Esophagus (tissue), 2 donors: ENCODE measurements around the gene BPTF. TPM values are rescaled to one million over a fixed set of nuclear protein-coding genes. Genes with fewer than 3 reads are reported as not detected.
"Not testable (repeated sequence)": the region's sequence is repeated elsewhere in the genome, so short reads cannot be mapped to it uniquely, and the experiment has no call there.

Experiments
- H3K27ac ChIP-seq, 2 donors: one replicate each; pipeline ENCODE4 v1.5.1; 2013; ENCODE audit warnings: low read depth in 2 of 2, mild to moderate bottlenecking in 2 of 2, inconsistent platforms in 1 of 2, low read length in 1 of 2, moderate library complexity in 1 of 2
- H3K27me3 ChIP-seq, 2 donors: one replicate each; pipeline ENCODE4 v1.6.1; 2013; ENCODE audit warnings: low read length in 2 of 2, control low read depth in 1 of 2, mild to moderate bottlenecking in 1 of 2; ENCODE audit not compliant: insufficient read depth in 2 of 2, control insufficient read depth in 1 of 2
- H3K36me3 ChIP-seq, 2 donors: one replicate each; pipeline ENCODE4 v1.6.1; 2013; ENCODE audit warnings: low read length in 1 of 2; ENCODE audit not compliant: control insufficient read depth in 2 of 2, insufficient read depth in 2 of 2
- H3K4me1 ChIP-seq, 2 donors: one replicate each; pipeline ENCODE4 v1.6.1; 2013; ENCODE audit warnings: low read length in 1 of 2; ENCODE audit not compliant: control insufficient read depth in 2 of 2, insufficient read depth in 2 of 2
- H3K4me3 ChIP-seq, 2 donors: one replicate each; pipeline ENCODE4 v1.5.1; 2013; ENCODE audit warnings: low read length in 2 of 2, mild to moderate bottlenecking in 2 of 2, low read depth in 1 of 2, moderate library complexity in 1 of 2
- H3K9me3 ChIP-seq, 2 donors: one replicate each; pipeline ENCODE4 v1.6.1; 2013; ENCODE audit warnings: mild to moderate bottlenecking in 2 of 2, low read depth in 1 of 2, low read length in 1 of 2, moderate library complexity in 1 of 2; ENCODE audit not compliant: control insufficient read depth in 2 of 2, insufficient read depth in 1 of 2
- WGBS, 2 donors: extraction: QIAGEN DNeasy Blood & Tissue Kit; methylation state at CpG; one replicate each; pipeline ENCODE4 v1.1.7; 2013; 5-methylcytosine and 5-hydroxymethylcytosine counted together
- polyA plus RNA-seq, 2 donors: library from polyadenylated mRNA; stranded (reverse); fragments of 200-250 nt; gene quantifications; one replicate each; pipeline ENCODE4 v1.2.3, GENCODE V29; 2013
- donor health status: healthy with polysubstance abuse.
- donor health status: Bipolar disorder and iron deficiency.

Gene BPTF
- polyA plus RNA-seq, 2 donors: 14.5 to 17.8 TPM

DNA sequence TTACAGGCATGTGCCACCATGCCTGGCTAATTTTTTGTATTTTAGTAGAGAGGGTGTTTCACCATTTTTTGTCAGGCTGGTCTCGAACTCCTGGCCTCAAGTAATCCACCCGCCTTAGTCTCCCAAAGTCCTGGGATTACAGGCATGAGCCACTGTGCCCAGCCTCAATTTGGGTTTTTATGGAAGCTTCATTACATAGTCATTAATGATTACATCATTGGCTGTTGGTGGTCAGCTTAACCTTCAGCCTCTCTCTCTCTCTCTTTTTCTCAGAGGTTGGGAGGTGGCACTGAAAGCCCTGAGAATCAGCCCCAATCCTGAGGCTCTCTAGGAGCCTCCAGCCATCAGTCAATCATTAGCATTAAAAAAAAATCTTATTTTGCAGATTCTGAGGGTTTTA is 125.6 kb downstream of the BPTF start:
- Histone ChIP-seq H3K27ac (no peak overlapping the region), H3K4me3 (no peak overlapping the region), H3K36me3 (peaks cover 10 to 12% of the 10 kb centered on the region in 2 donors), H3K4me1 (no peaks in the 10 kb centered on the region), H3K27me3 (no peaks in the 10 kb centered on the region), H3K9me3 (no peaks in the 10 kb centered on the region)
- 87 to 96% methylated on average over 2 of the region's 2 CpGs for WGBS, 2 donors

DNA sequence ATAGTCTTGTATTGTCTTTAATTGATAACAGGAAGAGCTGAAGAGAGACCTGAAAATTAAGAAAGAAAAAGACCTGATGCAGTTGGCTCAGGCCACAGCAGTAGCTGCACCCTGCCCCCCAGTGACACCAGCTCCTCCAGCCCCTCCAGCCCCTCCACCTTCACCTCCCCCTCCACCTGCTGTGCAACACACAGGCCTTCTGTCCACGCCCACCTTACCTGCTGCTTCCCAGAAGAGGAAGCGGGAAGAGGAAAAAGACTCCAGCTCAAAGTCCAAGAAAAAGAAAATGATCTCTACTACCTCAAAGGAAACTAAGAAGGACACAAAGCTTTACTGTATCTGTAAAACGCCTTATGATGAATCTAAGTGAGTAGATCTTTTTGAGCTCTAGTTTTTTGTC is 134.2 kb downstream of the BPTF start:
- 91 to 93% methylated on average over 3 of the region's 3 CpGs for WGBS, 2 donors
- peaks cover 0 to 16% of the 10 kb centered on the region in 2 donors for H3K36me3 ChIP-seq
- no peak overlapping the region for H3K4me3 ChIP-seq
- H3K9me3 ChIP-seq: no peaks in the 10 kb centered on the region
- no peaks in the 10 kb centered on the region for H3K27me3 ChIP-seq
- H3K27ac ChIP-seq: no peak overlapping the region
- H3K4me1 ChIP-seq: no peaks in the 10 kb centered on the region

DNA sequence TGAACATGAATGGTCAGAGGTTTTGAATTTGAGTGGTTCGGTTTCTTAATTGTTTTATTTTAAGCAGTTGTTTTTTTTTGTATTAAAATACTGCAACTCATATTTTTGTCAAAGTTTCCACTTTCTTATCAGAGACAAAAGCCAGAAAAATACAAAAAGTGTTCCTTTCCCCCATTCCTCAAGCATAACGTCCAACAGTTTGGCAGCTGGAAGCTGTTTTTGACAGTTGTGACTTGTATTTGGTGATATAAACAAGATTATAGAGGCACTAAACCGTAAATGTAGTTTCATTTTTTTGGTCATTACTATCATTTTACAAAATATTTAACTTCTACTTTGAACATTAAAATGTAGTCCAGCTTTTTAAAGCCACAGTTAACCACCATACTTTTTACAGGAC is 135.0 kb downstream of the BPTF start:
- H3K27ac ChIP-seq, H3K4me1 ChIP-seq, H3K9me3 ChIP-seq, H3K4me3 ChIP-seq, H3K27me3 ChIP-seq: not testable (repeated sequence)
- peaks cover 0 to 16% of the 10 kb centered on the region in 2 donors for H3K36me3 ChIP-seq
- WGBS, 2 donors: 62 to 70% methylated on average over 3 of the region's 3 CpGs

- H3K9me3 ChIP-seq, H3K4me3 ChIP-seq, H3K4me1 ChIP-seq, H3K27me3 ChIP-seq, H3K27ac ChIP-seq: not testable (repeated sequence)
- peaks cover 0 to 22% of the 10 kb centered on the region in 2 donors for H3K36me3 ChIP-seq
- WGBS, 2 donors: 65 to 66% methylated on average over 2 of the region's 2 CpGs
These were observed 136.9 kb downstream of the BPTF start for GRCh38 chr17:67962156-67962555.

- not testable (repeated sequence) for H3K27me3 ChIP-seq, H3K27ac ChIP-seq, H3K4me3 ChIP-seq, H3K9me3 ChIP-seq, H3K4me1 ChIP-seq
- H3K36me3 ChIP-seq: peaks cover 0 to 22% of the 10 kb centered on the region in 2 donors
- WGBS, 2 donors: 0 to 7% methylated on average over 1 of the region's 1 CpG
These were observed 137.9 kb downstream of the BPTF start for GRCh38 chr17:67963145-67963572.

DNA sequence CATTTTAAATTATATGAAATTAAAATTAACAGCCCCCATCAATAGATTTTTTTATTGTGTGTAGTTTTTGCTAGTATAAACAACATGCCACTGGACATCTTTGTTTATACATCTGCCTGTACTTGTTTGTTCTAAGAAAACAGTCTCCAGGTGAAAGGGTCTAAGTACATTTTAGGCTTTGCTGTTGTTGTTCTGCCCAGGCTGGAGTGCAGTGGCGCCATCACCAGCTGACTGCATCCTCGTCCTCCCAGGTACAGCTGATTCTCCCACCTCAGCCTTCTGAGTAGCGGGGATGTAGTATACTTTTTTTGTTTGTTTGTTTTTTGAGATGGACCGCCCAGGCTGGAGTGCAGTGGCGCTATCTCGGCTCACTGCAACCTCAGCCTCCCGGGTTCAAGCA is 145.5 kb downstream of the BPTF start:
- no peak overlapping the region for H3K27ac ChIP-seq
- H3K27me3 ChIP-seq: no peaks in the 10 kb centered on the region
- H3K36me3 ChIP-seq: peaks cover 2 to 14% of the 10 kb centered on the region in 2 donors
- WGBS, 2 donors: 95 to 96% methylated on average over 7 of the region's 7 CpGs
- no peaks in the 10 kb centered on the region for H3K4me1 ChIP-seq
- no peak overlapping the region for H3K4me3 ChIP-seq
- no peaks in the 10 kb centered on the region for H3K9me3 ChIP-seq

DNA sequence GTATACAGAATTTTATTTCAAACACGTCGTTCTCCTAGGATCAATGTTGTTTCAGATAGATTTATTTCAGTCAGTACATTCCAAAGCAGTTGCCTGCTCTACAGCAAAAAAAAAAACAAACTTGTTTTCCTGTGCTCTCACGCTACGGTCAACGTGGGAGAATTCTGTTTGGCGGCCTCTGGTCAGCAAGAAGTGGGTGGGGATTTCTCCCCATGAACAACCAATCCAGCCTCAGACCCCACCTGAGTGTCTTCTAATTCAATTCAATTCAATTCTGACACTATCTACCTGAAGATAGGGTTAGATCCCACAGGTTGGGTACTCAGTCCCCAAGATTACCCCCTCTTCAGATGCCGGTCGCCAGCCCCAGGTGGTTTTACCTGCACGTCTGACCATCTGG is 148.9 kb downstream of the BPTF start:
- Histone ChIP-seq H3K9me3 (no peaks in the 10 kb centered on the region), H3K4me3 (no peak overlapping the region), H3K4me1 (no peaks in the 10 kb centered on the region), H3K27ac (no peak overlapping the region), H3K36me3 (peaks cover 2 to 8% of the 10 kb centered on the region in 2 donors), H3K27me3 (no peaks in the 10 kb centered on the region)
- 84 to 85% methylated on average over 9 of the region's 9 CpGs for WGBS, 2 donors

DNA sequence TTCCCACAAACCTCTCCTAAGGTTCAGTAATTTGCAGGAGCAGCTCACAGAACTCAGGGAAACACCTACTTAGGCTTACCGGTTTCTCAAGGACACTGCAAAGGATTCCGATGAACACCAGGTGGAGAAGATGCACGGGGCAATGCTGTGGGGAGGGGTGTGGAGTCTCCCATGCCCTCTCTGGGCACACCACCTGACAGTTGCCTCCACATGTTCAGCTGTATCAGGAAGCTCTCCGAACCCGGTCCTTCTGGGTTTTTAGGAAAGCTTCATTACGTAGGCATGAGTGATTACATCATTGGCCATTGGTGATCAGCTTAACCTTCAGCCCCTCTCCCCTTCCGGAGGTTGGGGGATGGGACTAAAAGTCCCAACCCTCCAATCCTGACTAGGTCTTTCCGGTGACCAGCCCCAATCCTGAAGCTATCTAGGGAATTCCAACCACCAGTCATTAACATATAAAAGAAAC is 149.3 kb downstream of the BPTF start:
- H3K4me3 ChIP-seq: no peak overlapping the region
- H3K36me3 ChIP-seq: peaks cover 2 to 8% of the 10 kb centered on the region in 2 donors
- no peaks in the 10 kb centered on the region for H3K27me3 ChIP-seq
- no peaks in the 10 kb centered on the region for H3K9me3 ChIP-seq
- no peak overlapping the region for H3K27ac ChIP-seq
- 65 to 67% methylated on average over 8 of the region's 8 CpGs for WGBS, 2 donors
- H3K4me1 ChIP-seq: no peaks in the 10 kb centered on the region

GRCh38 chr17:67976306-67976705 is 151.0 kb downstream of the BPTF start:
- H3K36me3 ChIP-seq, H3K4me1 ChIP-seq, H3K9me3 ChIP-seq, H3K27me3 ChIP-seq, H3K4me3 ChIP-seq, H3K27ac ChIP-seq: not testable (repeated sequence)
- 96 to 97% methylated on average over 6 of the region's 6 CpGs for WGBS, 2 donors

DNA sequence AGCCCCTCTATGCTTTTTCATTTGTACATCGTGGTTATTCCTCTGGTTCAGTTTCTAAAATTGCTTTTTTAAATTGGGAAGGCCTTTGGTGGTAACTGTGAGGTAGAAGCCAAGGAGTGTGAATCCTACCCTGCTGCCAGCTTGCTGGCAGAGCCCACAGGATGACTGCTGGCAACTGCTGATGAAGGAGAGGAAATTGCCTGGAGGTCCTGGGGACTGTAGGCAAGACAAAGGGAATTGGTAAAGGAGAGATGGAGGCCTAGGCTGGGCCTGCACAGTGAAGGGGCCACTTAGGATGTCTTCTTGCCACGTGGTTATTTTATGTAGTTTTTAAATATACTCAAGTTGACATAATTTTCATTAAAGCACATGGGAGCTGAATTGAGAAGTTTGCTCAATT is 155.2 kb downstream of the BPTF start:
- H3K4me1 ChIP-seq: no peaks in the 10 kb centered on the region
- no peaks in the 10 kb centered on the region for H3K27me3 ChIP-seq
- H3K27ac ChIP-seq: no peak overlapping the region
- H3K4me3 ChIP-seq: no peak overlapping the region
- H3K9me3 ChIP-seq: no peaks in the 10 kb centered on the region
- peaks cover 0 to 3% of the 10 kb centered on the region in 2 donors for H3K36me3 ChIP-seq
- 76 to 85% methylated on average over 2 of the region's 2 CpGs for whole genome bisulfite sequencing, 2 donors
